AG09319 (cell line): ENCODE measurements around the gene GAREM1.

ENCODE experiments used
- DNase-seq: peaks from one replicate; pipeline ENCODE4 v3.0.0-alpha.2; 2010; ENCODE audit warnings: low read depth; ENCODE audit errors: extremely low read depth
- TF ChIP-seq, protein P1 (sequence below): IDR thresholded peaks from 2 replicates; pipeline ENCODE4 v1.5.1; 2011; ENCODE audit warnings: low read depth, mild to moderate bottlenecking, inconsistent platforms, low read length, moderate library complexity

The GAREM1 gene

DNA sequence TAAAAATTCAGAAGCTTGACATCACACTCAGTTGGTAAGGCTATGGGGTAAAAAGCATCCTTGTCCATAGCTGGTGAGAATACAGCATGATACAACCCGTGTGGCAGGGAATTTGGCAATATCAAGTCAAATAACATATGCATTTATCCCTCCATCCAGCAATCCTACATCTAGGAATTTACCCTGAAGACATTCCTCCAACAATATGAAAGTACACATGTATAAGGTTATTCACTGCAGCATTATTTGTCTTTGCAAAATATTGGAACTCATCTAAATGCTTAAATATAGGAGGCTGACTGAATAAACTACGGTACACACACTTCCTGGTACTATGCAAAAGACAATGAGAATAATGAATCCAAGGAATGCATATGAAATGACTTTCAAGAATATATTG lies 179.9 kb downstream of the GAREM1 start:
- no peak for DNase-seq
- TF ChIP-seq, protein P1, sequence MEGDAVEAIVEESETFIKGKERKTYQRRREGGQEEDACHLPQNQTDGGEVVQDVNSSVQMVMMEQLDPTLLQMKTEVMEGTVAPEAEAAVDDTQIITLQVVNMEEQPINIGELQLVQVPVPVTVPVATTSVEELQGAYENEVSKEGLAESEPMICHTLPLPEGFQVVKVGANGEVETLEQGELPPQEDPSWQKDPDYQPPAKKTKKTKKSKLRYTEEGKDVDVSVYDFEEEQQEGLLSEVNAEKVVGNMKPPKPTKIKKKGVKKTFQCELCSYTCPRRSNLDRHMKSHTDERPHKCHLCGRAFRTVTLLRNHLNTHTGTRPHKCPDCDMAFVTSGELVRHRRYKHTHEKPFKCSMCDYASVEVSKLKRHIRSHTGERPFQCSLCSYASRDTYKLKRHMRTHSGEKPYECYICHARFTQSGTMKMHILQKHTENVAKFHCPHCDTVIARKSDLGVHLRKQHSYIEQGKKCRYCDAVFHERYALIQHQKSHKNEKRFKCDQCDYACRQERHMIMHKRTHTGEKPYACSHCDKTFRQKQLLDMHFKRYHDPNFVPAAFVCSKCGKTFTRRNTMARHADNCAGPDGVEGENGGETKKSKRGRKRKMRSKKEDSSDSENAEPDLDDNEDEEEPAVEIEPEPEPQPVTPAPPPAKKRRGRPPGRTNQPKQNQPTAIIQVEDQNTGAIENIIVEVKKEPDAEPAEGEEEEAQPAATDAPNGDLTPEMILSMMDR: no peak

DNA sequence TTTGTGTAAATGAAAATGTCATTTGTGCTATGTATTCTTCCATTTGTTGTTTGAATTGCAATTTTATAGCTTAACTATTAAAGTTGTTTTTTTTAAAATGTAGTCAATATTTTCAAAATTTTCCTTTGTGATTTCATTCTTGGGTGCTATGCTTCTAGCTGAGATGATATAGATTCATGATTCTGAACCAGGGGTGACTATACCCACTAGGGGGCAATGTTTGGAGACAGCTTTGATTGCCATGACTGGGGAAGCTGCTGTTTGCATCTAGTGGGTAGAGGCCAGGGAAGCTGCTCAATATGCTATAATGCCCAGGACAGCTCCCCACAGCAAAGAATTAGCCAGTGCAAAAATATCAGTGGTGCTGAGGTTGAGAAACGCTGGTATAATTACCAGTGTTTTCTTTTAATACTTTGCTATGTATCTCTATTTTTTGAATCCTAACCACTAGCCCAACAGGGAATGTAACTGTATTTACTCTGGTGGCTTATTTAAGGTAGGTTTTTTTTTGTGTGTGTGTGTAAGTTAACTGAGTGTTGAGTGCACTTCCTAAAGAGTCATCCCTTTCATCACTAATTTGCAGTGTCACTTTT lies 181.1 kb downstream of the GAREM1 start:
- TF ChIP-seq, protein P1: peak; percentile 86
- DNase-seq: peak; percentile 44

DNA sequence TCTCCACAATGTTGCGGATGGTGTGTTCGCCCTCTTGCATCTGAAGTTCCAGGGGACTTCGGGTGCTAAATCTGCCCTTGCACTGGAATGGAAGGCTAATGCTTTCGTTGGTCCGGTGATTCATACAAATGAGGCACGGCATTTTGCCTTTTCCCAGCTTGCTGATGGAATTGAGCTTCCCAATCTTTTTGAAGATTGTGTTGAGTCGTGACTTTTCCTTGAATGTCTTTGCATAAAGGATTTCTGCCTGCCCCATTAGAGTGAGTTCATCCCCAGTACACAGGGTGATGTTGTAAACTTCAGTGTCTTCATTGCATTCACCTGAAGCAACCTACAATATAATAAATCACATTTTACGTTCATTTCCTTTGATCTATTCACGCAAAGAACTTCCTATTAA lies 182.8 kb downstream of the GAREM1 start:
- no peak for DNase-seq
- TF ChIP-seq, protein P1: no peak

DNA sequence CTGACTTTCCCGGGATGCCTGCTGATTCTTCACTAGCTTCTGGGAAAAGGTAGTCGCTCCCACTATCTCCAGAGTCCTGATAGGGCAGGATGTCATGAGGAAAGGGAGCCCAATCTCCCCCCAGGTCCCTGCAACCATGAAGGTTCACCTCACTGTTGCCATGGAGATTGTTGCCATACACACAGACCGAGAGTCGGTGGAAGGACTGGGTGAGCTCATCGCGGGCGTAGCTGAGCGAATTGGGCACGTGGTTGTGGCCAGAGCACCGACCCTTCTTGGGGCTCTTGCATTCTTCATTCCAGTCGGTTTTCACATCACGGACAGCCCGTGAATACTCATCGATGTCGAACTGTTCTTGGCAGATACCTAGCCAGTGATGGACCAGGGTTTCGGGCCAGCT lies 183.4 kb downstream of the GAREM1 start:
- no peak for DNase-seq

DNA sequence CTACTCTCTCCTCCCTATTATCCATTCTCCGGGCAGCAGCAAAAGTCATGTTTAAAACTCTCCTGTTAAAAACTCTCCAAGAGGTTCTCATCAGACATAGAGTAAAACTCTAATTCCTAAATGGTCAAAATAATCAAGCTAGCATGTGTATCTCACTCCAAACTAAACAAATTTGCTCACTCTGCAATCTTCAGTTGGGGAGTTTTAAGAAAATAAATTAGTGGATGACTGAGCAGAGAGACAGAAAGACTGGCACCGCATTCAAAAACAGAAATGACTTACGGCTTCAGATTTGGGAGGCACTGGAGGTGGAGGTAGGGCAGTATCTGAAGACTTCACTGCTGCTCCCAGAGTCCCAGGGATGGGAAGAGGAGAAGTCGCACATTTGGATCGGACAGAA lies 183.9 kb downstream of the GAREM1 start:
- TF ChIP-seq, protein P1: no peak
- no peak for DNase-seq

More for the DNA sequence above, 183.4 kb downstream of the GAREM1 start:
- TF ChIP-seq, protein P1: no peak

DNA sequence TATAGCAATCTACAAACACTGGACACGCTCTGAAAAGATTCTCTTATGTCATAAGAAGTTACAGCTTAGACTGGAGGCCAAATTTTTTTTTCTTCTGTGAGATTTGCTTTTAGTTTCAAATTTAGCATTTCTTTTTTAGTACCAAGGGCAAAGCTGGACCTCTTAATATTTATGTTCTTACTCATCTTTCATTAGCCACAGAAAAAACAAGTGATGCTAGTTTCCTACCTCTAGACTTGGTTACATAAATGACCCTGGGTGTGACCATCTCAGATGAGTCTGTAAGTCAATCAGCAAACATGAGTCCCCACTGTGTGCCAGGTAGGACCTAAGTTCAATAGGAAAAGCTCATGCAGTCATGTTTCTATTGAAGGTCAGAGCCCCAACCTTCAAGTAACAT lies 186.4 kb downstream of the GAREM1 start:
- TF ChIP-seq, protein P1: no peak
- no peak for DNase-seq

DNA sequence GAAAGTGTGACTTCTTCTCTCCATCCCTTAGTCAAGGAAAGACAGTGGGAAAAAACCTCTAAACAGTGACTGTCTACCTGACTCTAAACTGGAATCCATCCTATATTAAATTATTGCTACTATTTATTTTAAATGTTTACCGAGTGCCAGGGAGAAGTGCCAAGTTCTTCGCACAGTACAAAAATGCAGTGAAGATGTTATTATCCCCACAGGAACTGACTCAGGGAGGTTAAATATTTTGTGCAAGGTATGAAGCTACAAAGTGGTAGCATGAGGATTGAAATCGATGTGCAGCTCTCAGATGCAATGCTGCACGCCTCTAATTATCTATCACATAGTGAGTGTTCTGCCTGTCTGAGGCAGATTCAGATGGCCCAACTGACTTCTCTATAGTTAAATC lies 189.8 kb downstream of the GAREM1 start:
- no peak for DNase-seq
- TF ChIP-seq, protein P1: no peak
